ENCODE measurements around the gene CEP68.

Gene CEP68

GRCh38 chr2:65061146-65061909 lies 5.1 kb downstream of the CEP68 start:
- Histone ChIP-seq H3K4me1 (ENCODE audit: control insufficient read depth, insufficient read depth, low read length, poor library complexity, severe bottlenecking) (no peaks in the 10 kb centered on the region), H3K27ac (ENCODE audit: low read depth, low read length, severe bottlenecking) (no peak overlapping the region), H3K4me3 (ENCODE audit: extremely low read depth, insufficient read depth, low read length, poor library complexity, severe bottlenecking) (no peak overlapping the region), H3K36me3 (ENCODE audit: control insufficient read depth, insufficient read depth, low read length) (peaks cover 6% of the 10 kb centered on the region), H3K9me3 (ENCODE audit: control insufficient read depth, low read length) (no peaks in the 10 kb centered on the region)
- WGBS, 2 experiments (ENCODE audit: insufficient coverage in 2 of 2): 82 to 86% methylated on average over 4 to 5 of the region's 7 CpGs

GRCh38 chr2:65061910-65062339 lies 5.7 kb downstream of the CEP68 start:
- H3K36me3 ChIP-seq (ENCODE audit: control insufficient read depth, insufficient read depth, low read length): peaks cover 6% of the 10 kb centered on the region
- no peaks in the 10 kb centered on the region for H3K9me3 ChIP-seq (ENCODE audit: control insufficient read depth, low read length)
- 94 to 97% methylated on average over 6 to 8 of the region's 8 CpGs for WGBS, 2 experiments (ENCODE audit: insufficient coverage in 2 of 2)
- H3K27ac ChIP-seq (ENCODE audit: low read depth, low read length, severe bottlenecking): no peak overlapping the region
- no peak overlapping the region for H3K4me3 ChIP-seq (ENCODE audit: extremely low read depth, insufficient read depth, low read length, poor library complexity, severe bottlenecking)
- no peaks in the 10 kb centered on the region for H3K4me1 ChIP-seq (ENCODE audit: control insufficient read depth, insufficient read depth, low read length, poor library complexity, severe bottlenecking)

- Histone ChIP-seq H3K4me1 (ENCODE audit: control insufficient read depth, insufficient read depth, low read length, poor library complexity, severe bottlenecking) (no peaks in the 10 kb centered on the region), H3K36me3 (ENCODE audit: control insufficient read depth, insufficient read depth, low read length) (peaks cover 7% of the 10 kb centered on the region), H3K9me3 (ENCODE audit: control insufficient read depth, low read length) (no peaks in the 10 kb centered on the region), H3K4me3 (ENCODE audit: extremely low read depth, insufficient read depth, low read length, poor library complexity, severe bottlenecking) (no peak overlapping the region), H3K27ac (ENCODE audit: low read depth, low read length, severe bottlenecking) (no peak overlapping the region)
- WGBS, 2 experiments (ENCODE audit: insufficient coverage in 2 of 2): 91 to 94% methylated on average over 10 of the region's 13 CpGs
Observed at GRCh38 chr2:65062843-65063825, 6.9 kb downstream of the CEP68 start.

GRCh38 chr2:65064728-65065552 lies 8.7 kb downstream of the CEP68 start:
- peaks cover 8% of the 10 kb centered on the region for H3K4me1 ChIP-seq (ENCODE audit: control insufficient read depth, insufficient read depth, low read length, poor library complexity, severe bottlenecking)
- WGBS, 2 experiments (ENCODE audit: insufficient coverage in 2 of 2): 75 to 91% methylated on average over 5 to 9 of the region's 14 CpGs
- H3K27ac ChIP-seq (ENCODE audit: low read depth, low read length, severe bottlenecking): peak overlapping the region; percentile 11
- no peaks in the 10 kb centered on the region for H3K9me3 ChIP-seq (ENCODE audit: control insufficient read depth, low read length)
- H3K4me3 ChIP-seq (ENCODE audit: extremely low read depth, insufficient read depth, low read length, poor library complexity, severe bottlenecking): no peak overlapping the region
- peaks cover 22% of the 10 kb centered on the region for H3K36me3 ChIP-seq (ENCODE audit: control insufficient read depth, insufficient read depth, low read length)

GRCh38 chr2:65067806-65068553 lies 11.8 kb downstream of the CEP68 start:
- Histone ChIP-seq H3K9me3 (ENCODE audit: control insufficient read depth, low read length) (no peaks in the 10 kb centered on the region), H3K27ac (ENCODE audit: low read depth, low read length, severe bottlenecking) (no peak overlapping the region), H3K36me3 (ENCODE audit: control insufficient read depth, insufficient read depth, low read length) (peaks cover 52% of the 10 kb centered on the region), H3K4me1 (ENCODE audit: control insufficient read depth, insufficient read depth, low read length, poor library complexity, severe bottlenecking) (peaks cover 24% of the 10 kb centered on the region), H3K4me3 (ENCODE audit: extremely low read depth, insufficient read depth, low read length, poor library complexity, severe bottlenecking) (no peak overlapping the region)
- 92 to 95% methylated on average over 14 of the region's 14 CpGs for WGBS, 2 experiments (ENCODE audit: insufficient coverage in 2 of 2)

GRCh38 chr2:65069439-65069824 lies 13.2 kb downstream of the CEP68 start:
- Histone ChIP-seq H3K27ac (ENCODE audit: low read depth, low read length, severe bottlenecking) (peak overlapping the region; percentile 80), H3K36me3 (ENCODE audit: control insufficient read depth, insufficient read depth, low read length) (peaks cover 61% of the 10 kb centered on the region), H3K4me3 (ENCODE audit: extremely low read depth, insufficient read depth, low read length, poor library complexity, severe bottlenecking) (no peak overlapping the region), H3K9me3 (ENCODE audit: control insufficient read depth, low read length) (no peaks in the 10 kb centered on the region), H3K4me1 (ENCODE audit: control insufficient read depth, insufficient read depth, low read length, poor library complexity, severe bottlenecking) (peaks cover 24% of the 10 kb centered on the region)
- 93 to 98% methylated on average over 6 of the region's 6 CpGs for WGBS, 2 experiments (ENCODE audit: insufficient coverage in 2 of 2)

- H3K36me3 ChIP-seq (ENCODE audit: control insufficient read depth, insufficient read depth, low read length): peaks cover 70% of the 10 kb centered on the region
- H3K4me1 ChIP-seq (ENCODE audit: control insufficient read depth, insufficient read depth, low read length, poor library complexity, severe bottlenecking): peaks cover 27% of the 10 kb centered on the region
- no peak overlapping the region for H3K4me3 ChIP-seq (ENCODE audit: extremely low read depth, insufficient read depth, low read length, poor library complexity, severe bottlenecking)
- WGBS, 2 experiments (ENCODE audit: insufficient coverage in 2 of 2): 85 to 86% methylated on average over 7 to 8 of the region's 8 CpGs
- peak overlapping the region; percentile 80 for H3K27ac ChIP-seq (ENCODE audit: low read depth, low read length, severe bottlenecking)
- H3K9me3 ChIP-seq (ENCODE audit: control insufficient read depth, low read length): no peaks in the 10 kb centered on the region
Observed at GRCh38 chr2:65070172-65070830, 14.1 kb downstream of the CEP68 start.

GRCh38 chr2:65070856-65071255 lies 14.6 kb downstream of the CEP68 start:
- H3K4me1 ChIP-seq (ENCODE audit: control insufficient read depth, insufficient read depth, low read length, poor library complexity, severe bottlenecking): peaks cover 31% of the 10 kb centered on the region
- peaks cover 71% of the 10 kb centered on the region for H3K36me3 ChIP-seq (ENCODE audit: control insufficient read depth, insufficient read depth, low read length)
- no peak overlapping the region for H3K4me3 ChIP-seq (ENCODE audit: extremely low read depth, insufficient read depth, low read length, poor library complexity, severe bottlenecking)
- 95 to 97% methylated on average over 6 of the region's 6 CpGs for WGBS, 2 experiments (ENCODE audit: insufficient coverage in 2 of 2)
- no peaks in the 10 kb centered on the region for H3K9me3 ChIP-seq (ENCODE audit: control insufficient read depth, low read length)
- H3K27ac ChIP-seq (ENCODE audit: low read depth, low read length, severe bottlenecking): peak overlapping the region; percentile 80

- H3K4me3 ChIP-seq (ENCODE audit: extremely low read depth, insufficient read depth, low read length, poor library complexity, severe bottlenecking): no peak overlapping the region
- peaks cover 71% of the 10 kb centered on the region for H3K36me3 ChIP-seq (ENCODE audit: control insufficient read depth, insufficient read depth, low read length)
- WGBS, 2 experiments (ENCODE audit: insufficient coverage in 2 of 2): 92 to 96% methylated on average over 8 to 9 of the region's 14 CpGs
- peaks cover 39% of the 10 kb centered on the region for H3K4me1 ChIP-seq (ENCODE audit: control insufficient read depth, insufficient read depth, low read length, poor library complexity, severe bottlenecking)
- no peak overlapping the region for H3K27ac ChIP-seq (ENCODE audit: low read depth, low read length, severe bottlenecking)
- no peaks in the 10 kb centered on the region for H3K9me3 ChIP-seq (ENCODE audit: control insufficient read depth, low read length)
Observed at GRCh38 chr2:65071499-65072180, 15.4 kb downstream of the CEP68 start.

All from mesodermal cell (in vitro differentiated cells).